Activated CD4-positive, alpha-beta memory T cell treated with anti-CD3 and anti-CD28 coated beads, Interleukin-2, amount 10 ng/mL, durations not matched to agents 7 days and 5 days (primary cell): Measurements from ENCODE around the gene FAM53A. TPM values are rescaled to one million over a fixed set of nuclear protein-coding genes. Genes with fewer than 3 reads are reported as not detected.

Experiments
- CTCF ChIA-PET: fragments of 350-600 bp; sonication (Branson Sonifier 250); formaldehyde crosslinking; loops from one replicate; lab custom pipeline; 2021; ENCODE audit warnings: antibody characterized with exemption, inconsistent platforms; lab: Charles Lee
- POLR2A ChIA-PET: fragments of 350-600 bp; sonication (Branson Sonifier 250); formaldehyde crosslinking; loops from one replicate; lab custom pipeline; 2021; ENCODE audit warnings: antibody characterized with exemption; lab: Charles Lee
- DNase-seq: peaks from one replicate; pipeline ENCODE4 v3.0.0-alpha.2; 2020
- H3K27ac Mint-ChIP-seq: one replicate; pipeline ENCODE4 v1.8.0; 2021; ENCODE audit warnings: mild to moderate bottlenecking, mixed read lengths
- H3K27me3 Mint-ChIP-seq: one replicate; pipeline ENCODE4 v1.8.0; 2021; ENCODE audit warnings: mixed read lengths
- H3K36me3 Mint-ChIP-seq: one replicate; pipeline ENCODE4 v1.8.0; 2021; ENCODE audit warnings: low read depth, mixed read lengths
- H3K4me1 Mint-ChIP-seq: one replicate; pipeline ENCODE4 v1.8.0; 2021; ENCODE audit warnings: mixed read lengths
- H3K4me3 Mint-ChIP-seq: one replicate; pipeline ENCODE4 v1.8.0; 2021; ENCODE audit warnings: mild to moderate bottlenecking, mixed read lengths
- H3K9me3 Mint-ChIP-seq: one replicate; pipeline ENCODE4 v1.8.0; 2021; ENCODE audit warnings: mixed read lengths
- total RNA-seq, 2 experiments: library from RNA; stranded (reverse); gene quantifications; one replicate each; pipeline ENCODE4 v1.2.3, GENCODE V29; 2021

The FAM53A gene, protein sequence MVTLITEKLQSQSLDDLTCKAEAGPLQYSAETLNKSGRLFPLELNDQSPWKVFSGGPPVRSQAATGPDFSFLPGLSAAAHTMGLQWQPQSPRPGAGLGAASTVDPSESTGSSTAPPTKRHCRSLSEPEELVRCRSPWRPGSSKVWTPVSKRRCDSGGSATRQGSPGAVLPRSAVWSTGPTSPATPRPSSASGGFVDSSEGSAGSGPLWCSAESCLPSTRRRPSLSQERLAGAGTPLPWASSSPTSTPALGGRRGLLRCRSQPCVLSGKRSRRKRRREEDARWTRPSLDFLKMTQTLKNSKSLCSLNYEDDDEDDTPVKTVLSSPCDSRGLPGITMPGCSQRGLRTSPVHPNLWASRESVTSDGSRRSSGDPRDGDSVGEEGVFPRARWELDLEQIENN
- total RNA-seq, result under 1 TPM; 0.65 to 0.91 TPM

DNA sequence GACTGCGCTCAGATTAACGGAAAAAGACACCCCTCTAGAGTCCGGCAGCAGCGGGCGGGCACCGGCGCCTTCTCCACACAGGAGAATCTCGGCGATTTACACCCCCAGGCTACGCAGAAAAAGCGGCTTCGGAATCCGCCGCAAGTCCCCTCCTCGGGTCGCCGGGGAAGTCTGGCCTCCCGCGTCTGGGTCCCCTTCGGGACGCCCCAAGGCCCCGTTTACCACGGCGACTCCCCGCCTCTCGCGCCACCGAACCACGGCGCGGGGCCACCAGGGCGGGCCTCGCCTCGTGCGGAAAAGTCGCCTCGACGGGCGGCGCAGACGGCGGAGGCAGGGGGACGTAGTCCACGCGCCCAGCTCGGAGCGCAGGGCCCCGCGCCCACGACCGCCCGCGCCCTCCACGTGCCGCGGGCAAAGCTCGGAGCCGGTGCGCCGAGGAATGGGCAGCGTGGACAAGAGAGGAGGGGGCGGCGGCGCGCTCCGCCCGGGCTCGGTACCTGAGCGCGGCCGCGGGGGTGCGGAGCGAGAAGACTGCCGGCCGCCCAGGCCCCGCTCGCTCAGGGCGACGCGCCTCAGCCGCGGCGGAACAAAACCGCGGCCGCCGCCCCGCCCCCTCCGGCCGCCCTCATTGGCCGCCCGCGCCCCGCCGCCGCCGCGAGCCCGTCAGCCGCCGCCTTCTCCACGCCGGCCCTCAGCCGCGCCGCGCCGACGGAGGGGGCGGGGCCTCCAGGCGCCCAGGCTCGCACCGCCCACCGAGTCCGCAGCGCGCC, at the start of gene FAM53A:
FAM53A (minus strand) TSS at position 578 of the 770 bp plus-strand sequence. CDS start 15,572 bp downstream, outside the sequence.
- peaks cover 1% of the 10 kb centered on the region for H3K36me3 Mint-ChIP-seq
- H3K9me3 Mint-ChIP-seq, result no peaks in the 10 kb centered on the region
- DNase-seq, result peak; percentile 29
- peaks cover 10% of the 10 kb centered on the region for H3K4me1 Mint-ChIP-seq
- H3K4me3 Mint-ChIP-seq, result peak within 1 kb of the TSS; percentile 78
- H3K27ac Mint-ChIP-seq, result peak within 1 kb of the TSS; percentile 52
- H3K27me3 Mint-ChIP-seq, result peaks cover 6% of the 10 kb centered on the region
- CTCF ChIA-PET, result interaction anchor here (0.7 to 1.7 kb wide), 2 partner anchors 9 to 391 kb away, joined by 3 to 11 read pairs; no protein-coding TSS in a partner anchor
- POLR2A ChIA-PET, result interaction anchor here (1.0 to 1.1 kb wide), 4 partner anchors 8 to 30 kb away, joined by 3 to 7 read pairs (median 5); partner anchors contain the start of gene SLBP

DNA sequence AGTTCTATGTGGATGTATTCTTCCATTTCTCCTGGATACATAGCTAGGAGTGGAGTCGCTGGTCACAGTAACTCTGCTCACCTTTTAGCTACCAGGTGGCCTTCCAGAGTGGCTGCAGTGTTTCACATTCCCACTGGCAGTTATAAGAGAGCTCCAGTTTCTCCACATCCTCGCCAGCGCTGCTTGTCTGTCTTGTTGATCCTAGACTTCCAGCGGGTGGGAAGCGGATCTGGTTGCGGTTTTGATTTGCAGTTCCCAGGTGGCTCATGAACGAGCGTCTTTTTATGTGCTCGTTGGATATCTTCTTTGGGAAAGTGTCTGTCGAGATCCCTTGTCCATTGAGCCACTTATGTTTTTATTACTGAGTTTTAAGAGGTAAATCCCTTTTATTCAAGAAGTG, 48.8 kb upstream of the FAM53A start:
- Mint-ChIP-seq H3K4me1 (peaks cover 34% of the 10 kb centered on the region), H3K27ac (no peak overlapping the region), H3K27me3 (no peaks in the 10 kb centered on the region), H3K36me3 (peaks cover 91% of the 10 kb centered on the region), H3K9me3 (peaks cover 3% of the 10 kb centered on the region), H3K4me3 (no peak overlapping the region)
- CTCF ChIA-PET, result interaction anchor here (0.7 to 1.7 kb wide), 3 partner anchors 15 to 41 kb away, joined by 3 to 6 read pairs (median 3); no protein-coding TSS in a partner anchor
- POLR2A ChIA-PET, result interaction anchor here (0.6 to 1.0 kb wide), 2 partner anchors 34 to 40 kb away, joined by 3 to 4 read pairs; no protein-coding TSS in a partner anchor
- no peak for DNase-seq

DNA sequence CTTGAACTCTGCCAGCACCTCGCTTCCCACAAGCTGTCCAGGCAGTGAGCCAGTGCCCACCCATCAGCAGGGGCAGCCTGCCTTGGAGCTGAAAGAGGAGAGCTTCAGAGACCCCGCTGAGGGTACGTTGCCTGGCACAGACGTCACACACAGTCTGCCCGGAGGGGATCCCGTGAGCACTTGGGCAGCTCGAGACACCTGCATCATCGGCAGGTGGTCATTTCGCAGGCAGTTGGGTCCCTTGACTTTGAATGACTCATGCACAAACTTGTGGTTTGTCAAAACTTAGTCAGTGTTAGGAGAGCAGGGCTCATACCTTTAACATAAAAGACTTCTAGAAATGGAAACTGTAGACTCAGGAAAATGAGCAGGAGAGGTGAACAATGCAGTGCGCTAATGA, 47.1 kb upstream of the FAM53A start:
- no peak for DNase-seq
- Mint-ChIP-seq H3K36me3 (peaks cover 91% of the 10 kb centered on the region), H3K4me3 (no peak overlapping the region), H3K27ac (peak overlapping the region; percentile 42), H3K27me3 (no peaks in the 10 kb centered on the region), H3K4me1 (peaks cover 49% of the 10 kb centered on the region), H3K9me3 (no peaks in the 10 kb centered on the region)
- ChIA-PET POLR2A (interaction anchor here (1.5 to 13.8 kb wide), 3 partner anchors 21 to 38 kb away, joined by 3 to 371 read pairs (median 11); partner anchors contain the start of gene SLBP), CTCF (interaction anchor here (1.0 to 3.4 kb wide), 2 partner anchors 14 to 38 kb away, joined by 4 to 52 read pairs; no protein-coding TSS in a partner anchor)

DNA sequence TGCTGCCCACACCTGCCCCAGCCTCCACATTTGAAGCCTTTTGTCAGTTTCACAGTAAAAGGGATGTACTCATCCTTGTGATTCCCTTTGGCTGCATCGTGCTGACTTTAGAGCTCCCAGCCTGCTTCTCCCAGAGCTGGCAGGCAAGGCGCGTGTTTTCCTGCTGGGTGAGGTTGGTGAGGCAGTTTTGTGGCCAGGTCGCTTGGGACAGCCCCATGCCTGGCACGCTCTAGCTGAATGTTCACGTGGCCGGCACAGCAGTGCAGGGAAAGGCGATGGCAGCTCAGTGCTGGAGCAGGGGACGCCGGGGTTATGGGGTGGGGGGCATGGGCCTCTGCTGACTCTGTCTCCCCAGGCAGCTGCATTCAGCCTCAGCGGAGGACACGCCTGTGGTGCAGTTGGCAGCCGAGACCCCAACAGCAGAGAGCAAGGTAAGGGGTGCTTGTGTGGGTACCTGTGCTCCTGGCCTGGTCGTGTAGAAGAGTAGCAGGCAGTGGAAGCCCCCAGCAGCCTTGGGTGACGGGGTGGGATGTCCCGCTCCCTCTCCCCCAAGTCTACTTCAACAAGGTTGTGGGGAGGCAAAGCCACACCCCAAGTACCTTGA, 46.5 kb upstream of the FAM53A start:
- DNase-seq, result no peak
- H3K4me3 Mint-ChIP-seq, result no peak overlapping the region
- H3K27ac Mint-ChIP-seq, result peak overlapping the region; percentile 42
- peaks cover 92% of the 10 kb centered on the region for H3K36me3 Mint-ChIP-seq
- no peaks in the 10 kb centered on the region for H3K9me3 Mint-ChIP-seq
- H3K27me3 Mint-ChIP-seq, result no peaks in the 10 kb centered on the region
- H3K4me1 Mint-ChIP-seq, result peaks cover 53% of the 10 kb centered on the region
- ChIA-PET POLR2A (interaction anchor here (1.0 to 13.8 kb wide), 8 partner anchors 10 to 39 kb away, joined by 3 to 371 read pairs (median 8); partner anchors contain the start of genes SLBP, TACC3 and TMEM129), CTCF (interaction anchor here (0.6 to 3.4 kb wide), 6 partner anchors 10 to 281 kb away, joined by 3 to 52 read pairs (median 5); partner anchors contain the start of genes TACC3 and TMEM129)

DNA sequence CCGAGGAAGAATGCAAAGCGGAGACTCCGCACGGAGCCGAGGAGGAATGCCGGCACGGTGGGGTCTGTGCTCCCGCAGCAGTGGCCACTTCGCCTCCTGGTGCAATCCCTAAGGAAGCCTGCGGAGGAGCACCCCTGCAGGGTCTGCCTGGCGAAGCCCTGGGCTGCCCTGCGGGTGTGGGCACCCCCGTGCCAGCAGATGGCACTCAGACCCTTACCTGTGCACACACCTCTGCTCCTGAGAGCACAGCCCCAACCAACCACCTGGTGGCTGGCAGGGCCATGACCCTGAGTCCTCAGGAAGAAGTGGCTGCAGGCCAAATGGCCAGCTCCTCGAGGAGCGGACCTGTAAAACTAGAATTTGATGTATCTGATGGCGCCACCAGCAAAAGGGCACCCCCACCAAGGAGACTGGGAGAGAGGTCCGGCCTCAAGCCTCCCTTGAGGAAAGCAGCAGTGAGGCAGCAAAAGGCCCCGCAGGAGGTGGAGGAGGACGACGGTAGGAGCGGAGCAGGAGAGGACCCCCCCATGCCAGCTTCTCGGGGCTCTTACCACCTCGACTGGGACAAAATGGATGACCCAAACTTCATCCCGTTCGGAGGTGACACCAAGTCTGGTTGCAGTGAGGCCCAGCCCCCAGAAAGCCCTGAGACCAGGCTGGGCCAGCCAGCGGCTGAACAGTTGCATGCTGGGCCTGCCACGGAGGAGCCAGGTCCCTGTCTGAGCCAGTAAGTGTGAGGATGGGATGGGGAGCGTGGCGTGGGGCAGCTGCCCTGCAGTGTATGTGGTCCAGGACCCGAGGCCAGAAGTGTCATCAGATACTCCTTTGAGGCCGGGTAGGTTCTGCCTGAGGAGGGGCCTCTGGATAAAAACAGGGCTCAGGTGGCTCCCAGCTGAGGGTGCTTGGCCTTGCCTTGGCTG, 44.2 kb upstream of the FAM53A start:
- H3K4me3 Mint-ChIP-seq, result no peak overlapping the region
- H3K36me3 Mint-ChIP-seq, result peaks cover 91% of the 10 kb centered on the region
- H3K27me3 Mint-ChIP-seq, result no peaks in the 10 kb centered on the region
- H3K9me3 Mint-ChIP-seq, result no peaks in the 10 kb centered on the region
- CTCF ChIA-PET, result interaction anchor here (2.3 to 10.2 kb wide), 4 partner anchors 19 to 35 kb away, joined by 7 to 122 read pairs (median 35); no protein-coding TSS in a partner anchor
- H3K27ac Mint-ChIP-seq, result no peak overlapping the region
- H3K4me1 Mint-ChIP-seq, result peaks cover 73% of the 10 kb centered on the region
- POLR2A ChIA-PET, result interaction anchor here (2.0 to 13.8 kb wide), 2 partner anchors 19 to 37 kb away, joined by 7 to 371 read pairs; partner anchors contain the start of gene SLBP
- DNase-seq, result no peak

DNA sequence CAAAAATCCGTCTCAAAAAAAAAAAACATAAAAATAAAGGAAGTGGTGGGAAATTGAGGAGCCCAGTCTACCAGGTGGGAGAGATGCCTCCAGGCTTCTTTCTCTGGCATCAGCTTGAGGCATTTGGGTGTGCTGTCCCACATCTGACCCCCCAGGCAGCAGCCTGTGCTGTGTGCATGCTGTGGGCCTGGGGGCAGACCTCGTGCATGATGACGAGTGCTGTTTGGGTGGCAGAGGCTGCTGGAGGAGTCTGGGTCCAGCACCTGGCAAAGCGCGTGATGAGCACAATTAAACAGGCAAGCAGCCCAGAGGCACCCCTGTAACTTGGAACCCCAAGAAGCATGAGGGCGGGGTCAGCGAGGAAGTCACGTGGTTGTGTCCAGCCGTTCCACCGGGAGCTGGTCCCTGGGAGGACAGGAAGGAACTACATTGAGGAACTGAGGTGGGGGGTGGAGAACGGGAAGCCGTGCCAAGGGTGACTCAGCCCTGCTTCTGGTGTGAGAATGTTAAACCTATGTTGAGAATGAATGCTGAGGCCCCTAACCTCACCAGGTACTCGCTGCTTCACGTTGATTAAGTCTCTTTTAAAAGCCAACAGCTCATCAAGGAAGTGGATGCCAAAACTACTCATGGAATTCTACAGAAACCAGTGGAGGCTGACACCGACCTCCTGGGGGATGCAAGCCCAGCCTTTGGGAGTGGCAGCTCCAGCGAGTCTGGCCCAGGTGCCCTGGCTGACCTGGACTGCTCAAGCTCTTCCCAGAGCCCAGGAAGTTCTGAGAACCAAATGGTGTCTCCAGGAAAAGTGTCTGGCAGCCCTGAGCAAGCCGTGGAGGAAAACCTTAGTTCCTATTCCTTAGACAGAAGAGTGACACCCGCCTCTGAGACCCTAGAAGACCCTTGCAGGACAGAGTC, 43.3 kb upstream of the FAM53A start:
- CTCF ChIA-PET, result interaction anchor here (0.9 to 10.2 kb wide), 4 partner anchors 18 to 45 kb away, joined by 3 to 122 read pairs (median 12); no protein-coding TSS in a partner anchor
- Mint-ChIP-seq H3K27me3 (no peaks in the 10 kb centered on the region), H3K4me1 (peaks cover 81% of the 10 kb centered on the region), H3K4me3 (no peak overlapping the region), H3K36me3 (peaks cover 91% of the 10 kb centered on the region), H3K27ac (no peak overlapping the region), H3K9me3 (no peaks in the 10 kb centered on the region)
- POLR2A ChIA-PET, result interaction anchor here (1.1 to 13.8 kb wide), 3 partner anchors 18 to 44 kb away, joined by 3 to 371 read pairs (median 10); partner anchors contain the start of gene SLBP
- no peak for DNase-seq

DNA sequence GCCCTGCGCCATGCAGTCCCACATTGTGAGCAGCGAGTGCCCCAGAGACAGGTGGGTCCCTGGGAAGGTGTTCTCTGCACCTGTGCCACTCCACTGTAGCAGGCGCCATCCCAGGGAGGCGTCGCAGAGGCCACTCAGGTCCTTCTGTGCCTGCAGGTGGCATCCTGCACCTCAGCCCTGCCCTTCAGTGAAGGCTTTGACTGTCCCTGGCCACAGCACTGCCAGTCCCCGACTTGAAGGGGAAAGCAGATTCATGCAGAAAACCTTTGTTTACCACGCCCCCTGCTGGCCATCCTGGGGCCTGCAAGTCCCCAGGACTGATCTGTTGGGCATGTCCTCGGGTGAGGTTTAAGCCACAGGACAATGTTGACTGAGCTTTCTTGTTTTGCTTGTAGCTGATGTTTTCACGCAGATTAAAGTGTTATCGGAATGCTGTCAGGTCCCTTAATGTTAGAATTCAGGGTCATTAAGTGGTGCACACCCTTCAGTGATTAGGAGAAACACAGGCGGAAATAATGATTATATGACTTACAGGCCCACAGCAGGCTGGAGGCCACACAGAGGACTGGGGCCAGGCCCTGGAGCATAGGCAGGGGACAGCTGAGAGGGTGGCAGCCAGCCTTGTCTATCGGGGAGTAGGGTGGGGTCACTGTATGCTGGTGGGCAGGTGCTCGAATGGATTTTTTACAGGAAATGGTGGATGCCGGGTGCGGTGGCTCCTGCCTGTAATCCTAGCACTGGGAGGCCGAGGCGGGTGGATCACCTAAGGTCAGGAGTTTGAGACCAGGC, 42.2 kb upstream of the FAM53A start:
- ChIA-PET CTCF (interaction anchor here (0.7 to 10.2 kb wide), 10 partner anchors 12 to 589 kb away, joined by 3 to 122 read pairs (median 6); partner anchors contain the start of gene SLBP), POLR2A (interaction anchor here (1.1 to 13.8 kb wide), 4 partner anchors 17 to 46 kb away, joined by 3 to 371 read pairs (median 6); partner anchors contain the start of gene SLBP)
- H3K27me3 Mint-ChIP-seq, result no peaks in the 10 kb centered on the region
- no peak overlapping the region for H3K4me3 Mint-ChIP-seq
- peak; percentile 90 for DNase-seq
- peaks cover 77% of the 10 kb centered on the region for H3K4me1 Mint-ChIP-seq
- H3K27ac Mint-ChIP-seq, result peak overlapping the region; percentile 59
- H3K9me3 Mint-ChIP-seq, result no peaks in the 10 kb centered on the region
- peaks cover 90% of the 10 kb centered on the region for H3K36me3 Mint-ChIP-seq

DNA sequence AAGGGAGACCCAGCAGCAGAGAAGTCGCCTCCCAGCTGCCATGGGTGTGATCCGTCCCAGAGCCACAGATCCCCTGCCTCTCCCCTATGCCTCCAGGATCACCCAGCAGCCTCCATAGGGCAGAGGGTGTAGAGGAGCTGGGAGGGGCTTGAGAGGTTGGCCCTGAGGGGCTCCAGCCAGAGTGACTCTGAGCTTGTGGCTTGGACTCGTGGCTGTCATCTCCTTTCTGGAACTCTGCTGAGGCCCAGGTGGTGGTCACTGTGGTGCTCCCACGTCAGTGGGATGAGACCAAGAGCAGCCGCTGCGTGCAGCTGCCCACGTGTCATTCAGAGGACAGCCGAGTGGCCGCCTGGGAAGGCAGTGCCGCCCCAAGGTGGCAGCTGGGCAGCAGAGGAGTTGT, 41.4 kb upstream of the FAM53A start:
- Mint-ChIP-seq H3K4me3 (no peak overlapping the region), H3K4me1 (peaks cover 70% of the 10 kb centered on the region), H3K27ac (peak overlapping the region; percentile 44), H3K27me3 (no peaks in the 10 kb centered on the region), H3K9me3 (no peaks in the 10 kb centered on the region), H3K36me3 (peaks cover 82% of the 10 kb centered on the region)
- ChIA-PET CTCF (interaction anchor here (0.9 to 10.2 kb wide), 5 partner anchors 16 to 588 kb away, joined by 3 to 122 read pairs (median 3); no protein-coding TSS in a partner anchor), POLR2A (interaction anchor here (1.2 to 13.8 kb wide), 3 partner anchors 16 to 45 kb away, joined by 3 to 371 read pairs (median 10); partner anchors contain the start of gene SLBP)
- DNase-seq, result no peak

DNA sequence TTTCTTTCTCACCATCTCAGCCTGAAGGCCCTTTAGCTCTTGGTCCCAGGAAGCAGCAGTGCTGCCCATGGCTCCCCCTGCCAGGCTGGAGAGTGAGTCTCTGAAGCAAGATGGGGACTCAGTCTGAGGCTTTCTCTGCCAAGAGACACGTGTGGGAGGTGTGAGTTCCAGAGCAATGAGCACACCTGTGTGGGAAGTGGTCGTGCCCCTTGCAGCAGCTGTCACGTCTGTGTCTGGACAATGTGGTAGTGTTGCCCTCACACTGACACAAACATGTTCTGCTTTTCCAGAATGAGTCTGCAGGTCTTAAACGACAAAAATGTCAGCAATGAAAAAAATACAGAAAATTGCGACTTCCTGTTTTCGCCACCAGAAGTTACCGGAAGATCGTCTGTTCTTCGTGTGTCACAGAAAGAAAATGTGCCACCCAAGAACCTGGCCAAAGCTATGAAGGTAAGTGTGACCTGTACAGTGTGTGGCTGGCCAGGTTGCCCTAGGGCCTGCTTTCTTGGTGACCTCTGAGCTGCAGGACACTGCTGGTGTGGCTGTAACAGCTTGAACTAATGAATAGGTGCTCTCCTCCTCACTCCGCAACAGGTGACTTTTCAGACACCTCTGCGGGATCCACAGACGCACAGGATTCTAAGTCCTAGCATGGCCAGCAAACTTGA, 39.2 kb upstream of the FAM53A start:
- peak overlapping the region; percentile 99 for H3K27ac Mint-ChIP-seq
- H3K9me3 Mint-ChIP-seq, result no peaks in the 10 kb centered on the region
- H3K27me3 Mint-ChIP-seq, result no peaks in the 10 kb centered on the region
- DNase-seq, result peak; percentile 48
- ChIA-PET POLR2A (interaction anchor here (1.1 to 13.8 kb wide), 10 partner anchors 14 to 433 kb away, joined by 3 to 371 read pairs (median 4); partner anchors contain the start of genes MAEA, NSD2 and SLBP), CTCF (interaction anchor here (1.1 to 10.2 kb wide), 4 partner anchors 9 to 30 kb away, joined by 3 to 122 read pairs (median 5); partner anchors contain the start of gene SLBP)
- H3K4me1 Mint-ChIP-seq, result peaks cover 69% of the 10 kb centered on the region
- H3K36me3 Mint-ChIP-seq, result peaks cover 66% of the 10 kb centered on the region
- H3K4me3 Mint-ChIP-seq, result peak overlapping the region; percentile 98
